HG03432 (cell line): ENCODE results near the gene OR2T12.
A peak's percentile ranks its signal among the peaks of the same experiment; 100 is the strongest.
"Not testable (repeated sequence)": the region's sequence is repeated elsewhere in the genome, so short reads cannot be mapped to it uniquely, and the experiment has no call there.

Experiments used
- ATAC-seq: cut with Tn5 transposase; IDR thresholded peaks from one replicate; pipeline ENCODE4 v1.9.1; 2021; ENCODE audit warnings: mild to moderate bottlenecking, moderate library complexity; ENCODE audit not compliant: unreplicated experiment

Gene OR2T12, protein sequence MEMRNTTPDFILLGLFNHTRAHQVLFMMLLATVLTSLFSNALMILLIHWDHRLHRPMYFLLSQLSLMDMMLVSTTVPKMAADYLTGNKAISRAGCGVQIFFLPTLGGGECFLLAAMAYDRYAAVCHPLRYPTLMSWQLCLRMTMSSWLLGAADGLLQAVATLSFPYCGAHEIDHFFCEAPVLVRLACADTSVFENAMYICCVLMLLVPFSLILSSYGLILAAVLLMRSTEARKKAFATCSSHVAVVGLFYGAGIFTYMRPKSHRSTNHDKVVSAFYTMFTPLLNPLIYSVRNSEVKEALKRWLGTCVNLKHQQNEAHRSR

DNA sequence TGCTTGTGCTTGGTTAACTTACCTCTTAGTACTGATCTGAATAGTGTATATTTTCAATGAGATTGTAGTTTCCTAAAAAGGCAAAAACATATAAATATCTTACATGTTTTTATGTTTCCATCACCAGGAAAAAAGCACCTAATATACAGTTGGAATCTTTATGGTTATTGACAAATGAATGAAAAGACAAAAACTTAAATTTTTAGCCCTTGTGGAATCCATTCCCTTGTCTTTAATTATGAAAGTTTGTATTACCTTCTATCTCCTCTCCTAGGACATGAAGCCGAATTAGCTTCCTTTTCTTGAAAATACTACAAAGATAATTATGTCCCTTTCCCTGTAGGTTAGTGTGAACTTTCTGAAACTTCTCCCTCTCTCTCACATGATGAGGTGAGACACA is at the start of gene OR2T12:
TSS of gene OR2T12 (minus strand) at position 101 of the 400 bp plus-strand sequence. CDS start 7,846 bp downstream, outside the sequence.
- no peak for ATAC-seq

DNA sequence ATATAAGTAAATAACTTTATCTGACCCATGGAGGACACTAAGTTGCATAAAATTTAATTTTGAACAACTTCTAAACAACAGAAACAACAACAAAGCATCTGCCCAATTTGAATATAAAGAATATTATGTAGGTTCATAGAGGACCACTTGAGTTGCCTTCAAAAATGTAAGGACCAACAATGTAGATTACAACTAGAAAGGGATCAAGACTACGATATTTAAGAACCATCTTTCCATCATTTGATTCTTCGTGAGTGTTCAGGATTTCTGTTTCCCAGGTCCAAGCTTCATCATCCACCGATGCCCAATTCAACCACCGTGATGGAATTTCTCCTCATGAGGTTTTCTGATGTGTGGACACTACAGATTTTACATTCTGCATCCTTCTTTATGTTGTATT is 45.3 kb upstream of the OR2T12 start, which contains the start of gene OR14C36:
TSS of gene OR14C36 (plus strand) at position 301 of the 400 bp plus-strand sequence. CDS start at position 301, 0 bp downstream.
- no peak for ATAC-seq

DNA sequence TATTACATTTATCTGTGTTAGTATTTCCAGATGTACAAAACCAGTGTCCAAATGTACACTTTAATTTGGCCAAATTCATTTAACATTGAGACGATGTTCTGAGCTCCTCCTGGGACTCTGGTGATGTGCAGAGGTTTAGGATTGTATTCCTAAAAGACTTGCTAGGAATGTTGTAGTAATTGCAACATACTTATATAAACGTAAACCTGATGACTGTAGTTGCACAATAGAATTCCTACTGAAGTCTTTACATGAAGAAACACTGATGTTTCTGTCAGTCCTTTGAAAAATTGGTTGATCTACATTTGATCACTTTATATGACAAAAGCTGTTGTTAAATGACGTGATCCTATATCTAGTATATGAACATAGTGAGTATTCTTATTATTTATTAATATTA is 40.2 kb upstream of the OR2T12 start:
- no peak for ATAC-seq

DNA sequence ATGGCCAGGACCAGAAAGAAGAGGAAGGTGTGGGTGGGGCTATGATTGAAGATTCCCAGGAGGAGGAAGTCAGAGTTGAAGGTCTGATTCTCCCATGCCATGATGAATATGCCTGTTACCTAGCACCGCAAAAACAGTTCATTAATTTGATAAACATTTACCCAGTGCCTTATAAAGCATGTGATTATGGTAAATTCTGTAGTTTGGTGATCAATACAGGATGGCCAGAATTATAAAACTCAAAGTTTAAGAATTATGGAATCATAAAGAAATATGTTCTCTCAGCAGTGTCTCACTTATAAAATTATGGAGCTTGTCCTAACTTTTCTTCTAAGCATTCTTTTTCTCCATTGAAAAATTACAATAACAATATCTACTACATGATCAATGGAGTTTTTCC is 21.2 kb upstream of the OR2T12 start, which contains the start of gene OR2M7:
TSS of gene OR2M7 (minus strand) at position 101 of the 400 bp plus-strand sequence. CDS start at position 101, 0 bp downstream.
- no peak for ATAC-seq

DNA sequence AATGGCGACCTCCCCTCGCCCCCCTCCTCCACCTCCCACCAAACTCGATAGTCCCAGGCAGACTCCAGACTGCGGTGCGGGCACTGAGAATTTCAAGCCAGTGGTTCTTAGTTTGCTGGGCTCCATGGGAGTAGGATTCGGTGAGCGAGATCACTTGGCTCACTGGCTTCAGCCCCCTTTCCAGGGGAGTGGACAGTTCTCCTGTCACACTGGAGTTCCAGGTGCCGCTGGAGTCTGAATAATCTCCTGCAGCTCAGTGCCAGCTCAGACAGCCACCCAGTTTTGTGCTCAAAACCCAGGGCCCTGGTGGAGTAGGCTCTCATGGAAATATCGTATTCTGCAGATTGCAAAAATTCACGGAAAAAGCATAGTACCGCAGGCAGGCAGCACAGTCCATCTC is 13.6 kb upstream of the OR2T12 start:
- ATAC-seq: no peak

DNA sequence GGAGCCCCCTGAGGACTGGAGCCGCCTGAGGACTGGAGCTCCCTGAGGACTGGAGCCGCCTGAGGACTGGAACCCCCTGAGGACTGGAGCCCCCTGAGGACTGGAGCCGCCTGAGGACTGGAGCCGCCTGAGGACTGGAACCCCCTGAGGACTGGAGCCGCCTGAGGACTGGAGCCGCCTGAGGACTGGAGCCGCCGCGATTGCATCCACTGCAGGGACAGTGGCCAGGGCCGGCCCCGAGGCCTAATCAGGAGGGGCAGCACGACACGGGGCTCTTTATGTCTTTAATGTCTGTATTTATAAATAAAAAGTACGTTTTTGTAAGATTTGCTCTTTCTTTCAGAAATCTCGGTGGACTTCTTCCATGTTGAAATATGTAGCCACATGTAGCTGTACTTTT is 3.5 kb upstream of the OR2T12 start:
- not testable (repeated sequence) for ATAC-seq

DNA sequence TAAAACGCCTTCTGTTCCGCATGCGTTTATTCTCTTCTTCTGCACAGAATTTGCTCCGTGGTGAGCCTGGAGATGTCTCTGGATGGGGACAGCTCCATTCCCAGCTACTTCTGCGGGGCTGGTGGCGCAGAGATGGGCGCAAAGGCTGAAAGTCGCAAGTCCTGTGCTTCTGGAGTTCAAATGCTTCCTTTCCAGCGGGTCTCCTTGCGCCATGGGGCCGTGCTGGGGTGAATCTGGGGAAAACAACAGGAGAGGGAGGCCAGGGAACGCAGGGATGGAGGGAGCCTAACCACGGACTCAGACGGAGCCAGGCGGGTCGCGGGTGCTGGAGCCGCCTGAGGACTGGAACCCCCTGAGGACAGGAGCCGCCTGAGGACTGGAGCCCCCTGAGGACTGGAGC is 2.9 kb upstream of the OR2T12 start:
- no peak for ATAC-seq

DNA sequence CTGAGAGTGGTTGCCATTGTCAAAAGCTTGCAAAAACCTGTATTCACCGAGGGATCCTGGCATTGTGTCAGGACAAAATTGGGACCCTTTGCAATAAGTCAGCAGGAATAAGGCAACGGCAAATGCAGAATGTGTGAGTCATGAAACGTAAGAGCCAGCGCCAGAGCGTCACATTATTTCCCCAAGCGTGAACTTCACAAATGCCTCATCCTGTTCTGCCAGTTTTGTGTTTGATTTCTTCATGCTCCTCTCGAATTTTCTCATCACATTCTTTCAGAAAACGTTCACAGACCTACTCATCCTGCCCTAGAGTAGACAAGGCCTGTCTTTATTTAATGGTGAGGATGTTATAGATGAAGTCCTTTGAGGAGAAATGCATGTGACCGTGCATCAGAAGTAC is 2.4 kb upstream of the OR2T12 start:
- not testable (repeated sequence) for ATAC-seq

DNA sequence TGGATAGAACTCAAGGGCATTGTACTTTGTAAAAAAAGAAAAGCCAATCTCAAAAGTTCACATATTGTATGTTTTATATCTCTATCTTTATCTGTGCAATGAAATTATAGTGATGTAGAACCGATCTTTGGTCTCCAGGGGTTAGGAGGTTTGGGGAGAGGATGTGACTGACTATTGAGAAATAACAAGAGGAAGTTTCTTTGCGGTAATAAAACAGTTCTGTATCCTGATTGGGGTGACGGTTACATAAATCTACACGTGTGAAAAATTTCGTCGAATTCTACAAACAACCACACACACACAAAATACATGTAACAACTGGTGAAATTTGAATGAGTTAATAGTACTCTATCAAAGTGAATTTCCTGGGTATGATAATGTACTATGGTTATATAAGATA is 14.8 kb downstream of the OR2T12 start:
- no peak for ATAC-seq

DNA sequence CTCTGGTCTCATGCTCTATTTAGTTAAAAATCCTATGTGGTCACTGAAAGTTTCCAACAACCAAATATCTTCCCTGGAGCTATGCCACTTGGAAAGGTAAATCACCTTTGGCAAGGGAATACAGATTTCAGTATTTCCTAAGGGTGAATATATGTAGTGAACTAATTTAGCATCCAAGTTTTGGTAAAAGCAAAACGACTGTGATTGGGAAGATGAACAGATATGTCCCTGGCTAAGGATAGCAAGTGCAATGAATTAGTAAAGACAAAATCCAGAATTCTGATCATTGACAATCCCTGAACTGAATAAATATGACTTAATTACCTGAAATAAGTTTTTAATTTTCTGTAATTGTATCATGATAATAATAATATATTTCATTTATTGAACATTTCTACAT is 25.3 kb downstream of the OR2T12 start, which contains the start of gene OR2T33:
TSS of gene OR2T33 (minus strand) at position 101 of the 400 bp plus-strand sequence. CDS start 4,162 bp downstream, outside the sequence.
- ATAC-seq: no peak

DNA sequence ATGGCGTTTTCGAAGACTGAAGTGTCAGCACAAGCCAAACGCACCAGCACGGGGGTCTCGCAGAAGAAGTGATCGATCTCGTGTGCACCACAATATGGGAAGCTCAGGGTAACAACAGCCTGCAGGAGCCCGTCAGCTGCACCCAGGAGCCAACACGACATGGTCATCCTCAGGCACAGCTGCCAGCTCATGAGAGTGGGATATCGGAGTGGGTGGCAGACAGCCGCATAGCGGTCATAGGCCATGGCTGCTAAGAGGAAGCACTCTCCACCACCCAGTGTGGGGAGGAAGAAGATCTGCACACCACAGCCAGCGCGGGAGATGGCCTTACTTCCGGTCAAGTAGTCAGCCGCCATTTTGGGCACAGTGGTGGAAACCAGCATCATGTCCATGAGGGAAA is 30.0 kb downstream of the OR2T12 start:
- ATAC-seq: not testable (repeated sequence)

DNA sequence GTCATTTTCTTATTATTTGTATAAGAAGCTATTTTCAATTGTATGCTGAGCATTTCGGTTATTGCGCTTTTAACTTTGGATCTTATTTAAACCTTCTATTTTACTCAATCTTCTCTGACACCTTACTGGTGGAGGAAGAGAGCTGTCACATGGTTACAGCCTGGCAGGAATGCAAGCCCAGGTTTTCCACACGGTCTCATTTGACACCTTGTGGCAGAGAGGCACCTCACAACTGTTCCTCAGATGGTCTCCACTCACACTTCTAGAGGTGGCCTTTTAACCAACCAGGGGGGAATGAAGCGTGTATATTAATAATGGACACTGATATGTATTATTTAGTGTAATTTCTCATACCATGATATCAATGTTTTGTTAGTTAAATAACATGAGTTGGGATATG is 35.0 kb downstream of the OR2T12 start:
- ATAC-seq: no peak

DNA sequence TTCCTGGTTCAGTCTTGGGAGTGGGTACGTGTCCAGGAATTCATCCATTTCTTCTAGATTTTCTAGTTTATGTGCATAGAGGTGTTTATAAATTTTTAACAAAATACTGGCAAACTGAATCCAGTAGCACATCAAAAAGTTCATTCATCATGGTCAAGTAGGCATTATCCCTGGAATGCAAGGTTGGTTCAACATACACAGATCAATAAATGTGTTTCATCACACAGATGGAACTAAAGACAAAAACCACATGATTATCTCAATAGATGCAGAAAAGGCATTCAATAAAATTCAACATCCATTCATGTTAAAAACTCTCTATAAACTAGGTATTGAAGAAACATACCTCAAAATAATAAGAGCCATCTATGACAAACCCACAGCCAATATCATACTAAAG is 43.9 kb downstream of the OR2T12 start:
- ATAC-seq: not testable (repeated sequence)

DNA sequence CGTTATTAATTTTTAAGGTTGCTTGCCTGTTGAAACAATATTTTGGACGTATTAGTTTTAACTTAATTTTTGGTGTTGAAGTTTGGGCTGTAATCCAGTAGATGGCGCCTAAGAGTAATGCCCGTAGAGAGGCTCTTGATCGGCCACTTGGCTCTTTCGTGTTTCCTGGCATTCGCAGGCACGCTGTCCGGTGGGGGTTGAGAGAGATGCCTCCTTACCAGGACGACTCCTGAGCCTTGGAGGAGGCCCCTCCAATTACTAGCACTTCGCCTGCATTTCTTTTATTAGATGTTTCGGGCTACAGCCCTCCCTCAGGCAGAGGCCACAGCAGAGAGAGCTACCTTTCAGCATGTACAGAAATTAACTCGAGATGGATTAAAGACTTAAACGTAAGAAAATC is 60.0 kb downstream of the OR2T12 start:
- ATAC-seq: peak; percentile 90
